B cell (primary cell): ENCODE results near the gene CFAP119. TPM values are rescaled to one million over a fixed set of nuclear protein-coding genes. Genes with fewer than 3 reads are reported as not detected.

Source experiments
- ATAC-seq: fragments of 200-7000 bp; cut with Tn5 transposase; one replicate; pipeline ENCODE4 v1.10.0; 2021; ENCODE audit warnings: low read depth, mild to moderate bottlenecking, moderate number of reproducible peaks, moderate library complexity
- CTCF ChIA-PET: fragments of 350-600 bp; sonication (Branson Sonifier 250); formaldehyde crosslinking; loops from one replicate; lab custom pipeline; 2021; ENCODE audit warnings: antibody characterized with exemption, inconsistent platforms; lab: Charles Lee
- POLR2A ChIA-PET: fragments of 350-600 bp; sonication (Branson Sonifier 250); formaldehyde crosslinking; loops from one replicate; lab custom pipeline; 2021; ENCODE audit warnings: antibody characterized with exemption; lab: Charles Lee
- DNase-seq: peaks from one replicate; pipeline ENCODE4 v3.0.0; 2013
- H2AFZ ChIP-seq: 2 replicates; pipeline ENCODE4 v1.6.1; 2012; ENCODE audit warnings: mild to moderate bottlenecking, low read depth, low read length; ENCODE audit not compliant: insufficient read depth, poor library complexity, severe bottlenecking
- H3K27ac ChIP-seq, 2 donors: 1 replicate in 1 of 2; 2 replicates in 1 of 2; pipeline ENCODE4 v1.5.1; 2012 to 2013; ENCODE audit warnings: low read length in 2 of 2, mild to moderate bottlenecking in 2 of 2, moderate library complexity in 1 of 2
- H3K27me3 ChIP-seq, 4 experiments: fragments of 200-600 bp in 1 of 4; sonication (generic) in 1 of 4; replicated peaks in 1 of 4; 1 replicate in 2 of 4; 2 replicates in 2 of 4; pipeline versions ENCODE4 v1.6.1 to v1.7.0; 2013 to 2016; ENCODE audit warnings: low read length in 3 of 4, mild to moderate bottlenecking in 2 of 4, mixed read lengths in 1 of 4, moderate library complexity in 1 of 4; ENCODE audit not compliant: insufficient read depth in 4 of 4, control insufficient read depth in 3 of 4; ENCODE audit errors: control extremely low read depth in 1 of 4
- H3K36me3 ChIP-seq, 2 experiments: replicated peaks in 1 of 2; 1 replicate in 1 of 2; 2 replicates in 1 of 2; pipeline versions ENCODE4 v1.6.1 to v1.7.1; 2013; ENCODE audit warnings: low read length in 1 of 2; ENCODE audit not compliant: insufficient read depth in 2 of 2, control insufficient read depth in 1 of 2; ENCODE audit errors: control extremely low read depth in 1 of 2, extremely low read depth in 1 of 2
- H3K4me1 ChIP-seq, 2 donors: fragments of 200-600 bp in 1 of 2; sonication (generic) in 1 of 2; 1 replicate in 1 of 2; 2 replicates in 1 of 2; pipeline versions ENCODE4 v1.5.1 to v1.6.1; 2013 to 2017; ENCODE audit warnings: low read length in 2 of 2; ENCODE audit not compliant: control insufficient read depth in 2 of 2, insufficient read depth in 2 of 2
- H3K4me2 ChIP-seq: replicated peaks from 2 replicates; pipeline ENCODE3; 2012; ENCODE audit warnings: mild to moderate bottlenecking, low read depth, low read length; ENCODE audit not compliant: poor library complexity, severe bottlenecking
- H3K4me3 ChIP-seq, 5 experiments: fragments of 200-600 bp in 1 of 5; sonication (generic) in 1 of 5; 1 replicate in 3 of 5; 2 replicates in 2 of 5; pipeline versions ENCODE4 v1.5.1 to v1.7.0; 2011 to 2016; ENCODE audit warnings: low read length in 4 of 5, mild to moderate bottlenecking in 4 of 5, low read depth in 2 of 5, control low read depth in 1 of 5, moderate library complexity in 1 of 5; ENCODE audit not compliant: insufficient read depth in 1 of 5; ENCODE audit errors: control extremely low read depth in 1 of 5, extremely low read depth in 1 of 5
- H3K79me2 ChIP-seq: fragments of 200-600 bp; sonication (generic); one replicate; pipeline ENCODE4 v1.6.0; 2016; ENCODE audit warnings: low read length; ENCODE audit not compliant: control insufficient read depth, insufficient read depth
- H3K9ac ChIP-seq: fragments of 200-600 bp; sonication (generic); 2 replicates; pipeline ENCODE4 v1.6.1; 2017; ENCODE audit warnings: mild to moderate bottlenecking, low read length, moderate library complexity
- H3K9me3 ChIP-seq, 3 donors: one replicate each; pipeline versions ENCODE4 v1.6.1 to v1.7.1; 2013; ENCODE audit warnings: low read length in 2 of 3; ENCODE audit not compliant: control insufficient read depth in 2 of 3, insufficient read depth in 1 of 3; ENCODE audit errors: control extremely low read depth in 1 of 3
- H4K20me1 ChIP-seq: 2 replicates; pipeline ENCODE4 v1.6.0; 2012; ENCODE audit warnings: mild to moderate bottlenecking, low read length; ENCODE audit not compliant: insufficient read depth, control insufficient read depth, poor library complexity, severe bottlenecking
- H3K27ac Mint-ChIP-seq: one replicate; pipeline ENCODE4 v1.8.0; 2021; ENCODE audit warnings: mixed read lengths
- H3K27me3 Mint-ChIP-seq: one replicate; pipeline ENCODE4 v1.8.0; 2021; ENCODE audit warnings: mixed read lengths
- H3K4me1 Mint-ChIP-seq: one replicate; pipeline ENCODE4 v1.8.0; 2021; ENCODE audit warnings: mixed read lengths
- H3K4me3 Mint-ChIP-seq: one replicate; pipeline ENCODE4 v1.8.0; 2021; ENCODE audit warnings: mixed read lengths
- H3K9me3 Mint-ChIP-seq: one replicate; pipeline ENCODE4 v1.8.0; 2022; ENCODE audit warnings: mixed read lengths; ENCODE audit not compliant: insufficient read depth
- EZH2 ChIP-seq: IDR thresholded peaks from 2 replicates; pipeline ENCODE4 v1.6.1; 2012; ENCODE audit warnings: borderline replicate concordance, low read depth, mild to moderate bottlenecking, moderate library complexity, low read length; ENCODE audit not compliant: insufficient read depth, poor library complexity, severe bottlenecking
- WGBS: methylation state at CpG from one replicate; pipeline ENCODE4 v1.1.5; 2013; ENCODE audit warnings: missing lambda C conversion rate; ENCODE audit not compliant: insufficient coverage; 5-methylcytosine and 5-hydroxymethylcytosine counted together
- intact Hi-C: fragments of 100-400 bp; cut with micrococcal nuclease; formaldehyde crosslinking; loops from one replicate; pipeline ENCODE4 v1.10.0; 2022
- polyA plus RNA-seq: library from polyadenylated mRNA; depleted of rRNA; stranded (reverse); fragments of >200 nt; gene quantifications from 2 replicates; pipeline ENCODE4 v1.2.3, GENCODE V29; 2012
- total RNA-seq, 2 donors: library from RNA; stranded (reverse); fragments of 120-200 nt in 1 of 2; gene quantifications; 1 replicate in 1 of 2; 2 replicates in 1 of 2; pipeline versions ENCODE4 v1.2.3 to v1.2.4, GENCODE V29; 2013 to 2022
- TF ChIP-seq, protein P1 (sequence below): fragments of 200-600 bp; IDR thresholded peaks from one replicate; pipeline ENCODE4 v1.8.0; 2022; ENCODE audit warnings: antibody characterized with exemption, mild to moderate bottlenecking

Gene CFAP119
- total and polyA plus RNA-seq, 2 donors (not counting 1 experiment from before 2014, with no cell fraction given): 8.5 to 11.7 TPM

DNA sequence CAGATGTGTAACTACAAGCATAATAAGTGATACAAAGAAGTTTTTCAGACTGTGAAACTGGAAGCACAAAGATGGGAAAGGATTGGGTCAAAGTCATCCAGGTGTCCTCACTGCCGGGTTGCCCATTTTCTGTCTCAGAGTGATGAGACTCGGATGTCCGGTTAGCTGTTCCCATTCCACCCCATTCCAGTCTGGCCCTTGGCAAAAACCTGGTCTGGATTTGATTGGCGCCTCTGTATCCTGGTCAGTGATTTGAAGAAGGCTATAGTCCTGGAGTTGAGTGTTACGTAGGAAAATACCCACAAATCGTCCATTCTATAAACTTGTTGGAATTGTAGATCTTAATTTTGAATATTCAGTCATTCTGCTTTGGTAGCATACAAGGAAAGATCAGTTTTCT, 33.5 kb downstream of the CFAP119 start:
- peaks cover 10% of the 10 kb centered on the region for H4K20me1 ChIP-seq
- Mint-ChIP-seq H3K9me3 (no peaks in the 10 kb centered on the region), H3K27me3 (no peaks in the 10 kb centered on the region), H3K4me1 (peaks cover 12% of the 10 kb centered on the region), H3K27ac (no peak overlapping the region), H3K4me3 (no peak overlapping the region)
- H2AFZ ChIP-seq: no peak overlapping the region
- H3K4me3 ChIP-seq: no peak overlapping the region
- 100% methylated on average over 2 of the region's 6 CpGs for WGBS
- TF ChIP-seq, protein P1, sequence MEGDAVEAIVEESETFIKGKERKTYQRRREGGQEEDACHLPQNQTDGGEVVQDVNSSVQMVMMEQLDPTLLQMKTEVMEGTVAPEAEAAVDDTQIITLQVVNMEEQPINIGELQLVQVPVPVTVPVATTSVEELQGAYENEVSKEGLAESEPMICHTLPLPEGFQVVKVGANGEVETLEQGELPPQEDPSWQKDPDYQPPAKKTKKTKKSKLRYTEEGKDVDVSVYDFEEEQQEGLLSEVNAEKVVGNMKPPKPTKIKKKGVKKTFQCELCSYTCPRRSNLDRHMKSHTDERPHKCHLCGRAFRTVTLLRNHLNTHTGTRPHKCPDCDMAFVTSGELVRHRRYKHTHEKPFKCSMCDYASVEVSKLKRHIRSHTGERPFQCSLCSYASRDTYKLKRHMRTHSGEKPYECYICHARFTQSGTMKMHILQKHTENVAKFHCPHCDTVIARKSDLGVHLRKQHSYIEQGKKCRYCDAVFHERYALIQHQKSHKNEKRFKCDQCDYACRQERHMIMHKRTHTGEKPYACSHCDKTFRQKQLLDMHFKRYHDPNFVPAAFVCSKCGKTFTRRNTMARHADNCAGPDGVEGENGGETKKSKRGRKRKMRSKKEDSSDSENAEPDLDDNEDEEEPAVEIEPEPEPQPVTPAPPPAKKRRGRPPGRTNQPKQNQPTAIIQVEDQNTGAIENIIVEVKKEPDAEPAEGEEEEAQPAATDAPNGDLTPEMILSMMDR: no peak
- TF ChIP-seq EZH2: no peak
- H3K9ac ChIP-seq: no peak overlapping the region
- H3K79me2 ChIP-seq: peaks cover 14% of the 10 kb centered on the region
- H3K36me3 ChIP-seq: peaks cover 0 to 68% of the 10 kb centered on the region in 2 experiments
- intact Hi-C loops: no loop called here
- no peaks in the 10 kb centered on the region for H3K9me3 ChIP-seq
- CTCF ChIA-PET: interaction anchor here (1.3 kb wide), 1 partner anchor 173 kb away, joined by 3 read pairs; no protein-coding TSS in a partner anchor
- DNase-seq (no peak), ATAC-seq (no peak)
- H3K4me1 ChIP-seq: peaks cover 6 to 9% of the 10 kb centered on the region in 2 donors
- POLR2A ChIA-PET: no interaction called here
- H3K27me3 ChIP-seq: no peaks in the 10 kb centered on the region
- H3K4me2 ChIP-seq: no peak overlapping the region
- no peak overlapping the region for H3K27ac ChIP-seq

DNA sequence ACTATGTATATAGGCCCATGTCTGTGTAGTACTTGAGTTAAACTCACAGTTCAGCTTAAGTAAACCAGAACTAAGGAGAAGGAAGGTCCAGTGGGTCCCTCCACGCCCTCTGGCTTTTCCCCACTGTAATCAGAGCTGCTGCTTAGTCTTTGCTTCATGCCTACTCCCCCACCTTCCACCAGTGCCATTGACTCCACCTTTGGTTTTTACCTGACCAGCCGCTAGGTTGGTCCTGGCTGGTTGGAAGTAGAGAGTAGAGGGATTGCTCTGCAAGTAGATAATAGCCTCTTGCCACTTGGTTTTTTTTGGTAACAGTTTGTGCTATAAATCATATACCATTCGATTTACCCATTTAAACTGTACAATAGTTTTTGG, 36.5 kb downstream of the CFAP119 start:
- Histone ChIP-seq H3K9me3 (no peaks in the 10 kb centered on the region), H3K4me1 (peaks cover 6 to 9% of the 10 kb centered on the region in 2 donors), H3K36me3 (peaks cover 3 to 73% of the 10 kb centered on the region in 2 experiments), H3K4me3 (no peak overlapping the region), H3K4me2 (peak overlapping the region; percentile 4), H3K27me3 (no peaks in the 10 kb centered on the region), H2AFZ (no peak overlapping the region), H4K20me1 (peaks cover 33% of the 10 kb centered on the region), H3K27ac (peak overlapping the region; percentile 26 to 68), H3K9ac (no peak overlapping the region), H3K79me2 (peaks cover 13% of the 10 kb centered on the region)
- Mint-ChIP-seq H3K9me3 (no peaks in the 10 kb centered on the region), H3K27me3 (no peaks in the 10 kb centered on the region), H3K27ac (peak overlapping the region; percentile 6), H3K4me1 (peaks cover 14% of the 10 kb centered on the region), H3K4me3 (no peak overlapping the region)
- no CpG with 5 or more reads among the region's 3 CpGs for WGBS
- no peak for TF ChIP-seq EZH2
- intact Hi-C loops: no loop called here
- CTCF ChIA-PET: no interaction called here
- POLR2A ChIA-PET: no interaction called here
- ATAC-seq: no peak
- DNase-seq: no peak
